Transverse colon (tissue), 3 donors: Measurements from ENCODE around the gene RSPH3.

Experiments used
- POLR2A ChIP-seq: fragments of 450-650 bp; IDR thresholded peaks from one replicate; pipeline ENCODE4 v1.6.1; 2016; ENCODE audit warnings: antibody characterized with exemption, mild to moderate bottlenecking, moderate library complexity
- TF ChIP-seq, protein P1 (sequence below), 5 experiments: fragments of 200-600 bp in 3 of 5; fragments of 450-650 bp in 2 of 5; sonication (generic) in 3 of 5; IDR thresholded peaks; 1 replicate in 2 of 5; 2 replicates in 3 of 5; pipeline ENCODE4 v1.5.1; 2016 to 2017; ENCODE audit warnings: antibody characterized with exemption in 5 of 5, inconsistent platforms in 3 of 5, mild to moderate bottlenecking in 2 of 5, moderate library complexity in 1 of 5

GRCh38 chr6:159035891-159036290 lies 35.9 kb upstream of the RSPH3 start:
- TF ChIP-seq, protein P1, sequence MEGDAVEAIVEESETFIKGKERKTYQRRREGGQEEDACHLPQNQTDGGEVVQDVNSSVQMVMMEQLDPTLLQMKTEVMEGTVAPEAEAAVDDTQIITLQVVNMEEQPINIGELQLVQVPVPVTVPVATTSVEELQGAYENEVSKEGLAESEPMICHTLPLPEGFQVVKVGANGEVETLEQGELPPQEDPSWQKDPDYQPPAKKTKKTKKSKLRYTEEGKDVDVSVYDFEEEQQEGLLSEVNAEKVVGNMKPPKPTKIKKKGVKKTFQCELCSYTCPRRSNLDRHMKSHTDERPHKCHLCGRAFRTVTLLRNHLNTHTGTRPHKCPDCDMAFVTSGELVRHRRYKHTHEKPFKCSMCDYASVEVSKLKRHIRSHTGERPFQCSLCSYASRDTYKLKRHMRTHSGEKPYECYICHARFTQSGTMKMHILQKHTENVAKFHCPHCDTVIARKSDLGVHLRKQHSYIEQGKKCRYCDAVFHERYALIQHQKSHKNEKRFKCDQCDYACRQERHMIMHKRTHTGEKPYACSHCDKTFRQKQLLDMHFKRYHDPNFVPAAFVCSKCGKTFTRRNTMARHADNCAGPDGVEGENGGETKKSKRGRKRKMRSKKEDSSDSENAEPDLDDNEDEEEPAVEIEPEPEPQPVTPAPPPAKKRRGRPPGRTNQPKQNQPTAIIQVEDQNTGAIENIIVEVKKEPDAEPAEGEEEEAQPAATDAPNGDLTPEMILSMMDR (IDR thresholded peaks at IDR 0.05): no peak
- no peak for TF ChIP-seq POLR2A
